ENCODE measurements around the gene MAPK1.
"Not testable (repeated sequence)": the region's sequence is repeated elsewhere in the genome, so short reads cannot be mapped to it uniquely, and the experiment has no call there.

The MAPK1 gene

DNA sequence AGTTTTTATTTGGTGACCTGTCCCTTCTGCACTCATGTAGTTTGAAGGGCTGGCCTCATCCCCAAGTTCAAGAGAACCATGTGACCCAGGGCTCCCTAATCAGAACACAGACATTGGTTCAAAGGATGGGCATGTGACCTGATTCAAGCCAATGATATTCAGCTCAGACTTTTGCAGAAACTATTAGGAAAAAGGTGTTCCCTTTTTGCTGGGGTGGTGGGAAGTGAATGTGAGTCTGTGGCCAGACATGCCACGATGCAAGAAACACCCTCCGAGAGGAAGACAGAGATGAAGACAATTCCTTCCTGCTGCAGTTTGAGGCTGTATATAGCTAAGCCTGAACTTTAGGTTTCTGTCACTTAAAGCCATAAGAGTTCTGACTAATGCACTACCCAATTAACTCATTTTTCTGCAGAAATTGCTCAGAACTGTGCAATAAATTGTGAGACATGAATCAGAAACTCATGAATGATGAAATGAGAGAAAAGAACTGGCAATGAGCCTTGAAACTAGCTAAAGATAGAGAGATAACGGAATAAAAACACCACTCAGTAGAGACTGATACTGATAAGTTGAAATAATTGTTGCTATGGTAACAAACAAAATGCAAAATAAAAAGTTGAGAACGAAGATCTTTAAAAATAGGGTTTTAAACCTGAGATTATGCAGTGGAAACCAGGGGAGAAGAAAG lies 9.2 kb upstream of the MAPK1 start:
- Histone ChIP-seq H4K20me1 (ENCODE audit: control insufficient read depth, insufficient read depth, low read depth, low read length) (no peaks in the 10 kb centered on the region), H3K79me2 (ENCODE audit: control insufficient read depth, low read length) (no peaks in the 10 kb centered on the region), H3K4me1 (ENCODE audit: control insufficient read depth, low read length) (no peaks in the 10 kb centered on the region), H3K4me3 (ENCODE audit: low read length) (no peak overlapping the region), H3K4me2 (ENCODE audit: low read length) (no peak overlapping the region), H3F3A (ENCODE audit: control insufficient read depth, insufficient read depth) (no peaks in the 10 kb centered on the region), H3K36me3 (ENCODE audit: control insufficient read depth, low read length) (no peaks in the 10 kb centered on the region), H3K27ac (ENCODE audit: low read depth, low read length) (no peak overlapping the region), H3K9me3 (ENCODE audit: control insufficient read depth, insufficient read depth, low read length) (no peaks in the 10 kb centered on the region), H3K27me3 (ENCODE audit: control insufficient read depth, low read length) (no peaks in the 10 kb centered on the region), H3K9me2 (replicated peaks; ENCODE audit: control insufficient read depth, low read length) (no peaks in the 10 kb centered on the region)
- TF ChIP-seq EZH2phosphoT487 (IDR thresholded peaks at IDR 0.05; ENCODE audit: borderline replicate concordance, low read length) (no peak), CTCF (IDR thresholded peaks at IDR 0.05; ENCODE audit: low read depth, low read length, poor library complexity, severe bottlenecking) (no peak)

DNA sequence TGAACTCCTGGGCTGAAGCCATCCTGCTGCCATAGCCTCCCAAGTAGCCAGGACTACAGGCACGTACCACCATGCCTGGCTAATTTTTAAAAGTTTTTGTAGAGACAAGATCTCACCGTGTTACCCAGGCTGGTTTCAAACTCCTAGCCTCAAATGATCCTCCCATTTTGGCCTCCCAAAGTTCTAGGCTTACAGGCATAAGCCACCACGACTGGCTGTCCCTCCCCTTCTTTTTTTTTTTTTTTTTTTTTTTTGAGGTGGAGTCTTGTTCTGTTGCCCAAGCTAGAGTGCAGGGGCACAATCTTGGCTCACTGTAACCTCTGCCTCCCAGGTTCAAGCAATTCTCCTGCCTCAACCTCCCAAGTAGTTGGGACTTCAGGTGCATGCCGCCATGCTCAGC lies 7.5 kb upstream of the MAPK1 start:
- H3K4me3 ChIP-seq (ENCODE audit: low read length); H3K4me1 ChIP-seq (ENCODE audit: control insufficient read depth, low read length); H3F3A ChIP-seq (ENCODE audit: control insufficient read depth, insufficient read depth); H3K79me2 ChIP-seq (ENCODE audit: control insufficient read depth, low read length); H3K9me3 ChIP-seq (ENCODE audit: control insufficient read depth, insufficient read depth, low read length); H4K20me1 ChIP-seq (ENCODE audit: control insufficient read depth, insufficient read depth, low read depth, low read length); H3K27me3 ChIP-seq (ENCODE audit: control insufficient read depth, low read length); H3K4me2 ChIP-seq (ENCODE audit: low read length); H3K36me3 ChIP-seq (ENCODE audit: control insufficient read depth, low read length); H3K9me2 ChIP-seq (replicated peaks; ENCODE audit: control insufficient read depth, low read length); H3K27ac ChIP-seq (ENCODE audit: low read depth, low read length): not testable (repeated sequence)

DNA sequence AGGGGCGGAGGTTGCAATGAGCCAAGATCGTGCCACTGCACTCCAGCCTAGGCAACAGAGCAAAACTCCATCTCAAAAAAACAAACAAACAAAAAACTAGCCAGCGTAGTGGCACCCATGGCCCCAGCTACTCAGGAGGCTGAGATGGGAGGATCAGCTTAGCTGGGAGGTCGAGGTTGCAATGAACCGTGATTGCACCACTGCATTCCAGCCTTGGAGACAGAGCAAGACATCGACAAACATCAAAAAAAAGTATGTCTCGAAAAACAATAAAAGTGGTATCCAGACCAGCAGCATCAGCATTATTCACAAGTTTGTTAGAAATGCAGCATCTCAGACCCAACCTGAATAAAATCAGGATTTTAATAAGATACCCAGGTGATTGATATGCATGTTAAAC lies 6.2 kb upstream of the MAPK1 start:
- H3K9me3 ChIP-seq (ENCODE audit: control insufficient read depth, insufficient read depth, low read length), result no peaks in the 10 kb centered on the region
- no peaks in the 10 kb centered on the region for H3K79me2 ChIP-seq (ENCODE audit: control insufficient read depth, low read length)
- no peaks in the 10 kb centered on the region for H4K20me1 ChIP-seq (ENCODE audit: control insufficient read depth, insufficient read depth, low read depth, low read length)
- no peaks in the 10 kb centered on the region for H3K27me3 ChIP-seq (ENCODE audit: control insufficient read depth, low read length)
- H3K27ac ChIP-seq (ENCODE audit: low read depth, low read length), result no peak overlapping the region
- H3K9me2 ChIP-seq (replicated peaks; ENCODE audit: control insufficient read depth, low read length), result no peaks in the 10 kb centered on the region
- peaks cover 4% of the 10 kb centered on the region for H3K4me1 ChIP-seq (ENCODE audit: control insufficient read depth, low read length)
- no peak overlapping the region for H3K4me2 ChIP-seq (ENCODE audit: low read length)
- no peak for TF ChIP-seq EZH2phosphoT487 (IDR thresholded peaks at IDR 0.05; ENCODE audit: borderline replicate concordance, low read length)
- TF ChIP-seq CTCF (IDR thresholded peaks at IDR 0.05; ENCODE audit: low read depth, low read length, poor library complexity, severe bottlenecking), result no peak
- H3F3A ChIP-seq (ENCODE audit: control insufficient read depth, insufficient read depth), result no peaks in the 10 kb centered on the region
- H3K4me3 ChIP-seq (ENCODE audit: low read length), result no peak overlapping the region
- H3K36me3 ChIP-seq (ENCODE audit: control insufficient read depth, low read length), result no peaks in the 10 kb centered on the region

- not testable (repeated sequence) for H3K4me3 ChIP-seq (ENCODE audit: low read length); H3F3A ChIP-seq (ENCODE audit: control insufficient read depth, insufficient read depth); H3K27ac ChIP-seq (ENCODE audit: low read depth, low read length); H3K4me2 ChIP-seq (ENCODE audit: low read length); H3K27me3 ChIP-seq (ENCODE audit: control insufficient read depth, low read length); H3K9me3 ChIP-seq (ENCODE audit: control insufficient read depth, insufficient read depth, low read length); H3K79me2 ChIP-seq (ENCODE audit: control insufficient read depth, low read length); H3K36me3 ChIP-seq (ENCODE audit: control insufficient read depth, low read length); H3K9me2 ChIP-seq (replicated peaks; ENCODE audit: control insufficient read depth, low read length); H4K20me1 ChIP-seq (ENCODE audit: control insufficient read depth, insufficient read depth, low read depth, low read length)
- peaks cover 13% of the 10 kb centered on the region for H3K4me1 ChIP-seq (ENCODE audit: control insufficient read depth, low read length)
Measured at GRCh38 chr22:21872741-21873140, 5.3 kb upstream of the MAPK1 start.

Data from DOHH2 (cell line).